Activated CD8-positive, alpha-beta T cell treated with anti-CD3 and anti-CD28 coated beads for 36 hours (primary cell): Measurements from ENCODE around the gene CSNK2A2. TPM values are rescaled to one million over a fixed set of nuclear protein-coding genes. Genes with fewer than 3 reads are reported as not detected.

ENCODE experiments used
- ATAC-seq: fragments of 200-7000 bp; cut with Tn5 transposase; one replicate; pipeline ENCODE4 v1.10.0; 2021; ENCODE audit warnings: mild to moderate bottlenecking, moderate library complexity
- CTCF ChIA-PET: fragments of 350-600 bp; sonication (Branson Sonifier 250); formaldehyde crosslinking; loops from one replicate; lab custom pipeline; 2021; ENCODE audit warnings: antibody characterized with exemption; lab: Charles Lee
- POLR2A ChIA-PET: fragments of 350-600 bp; sonication (Branson Sonifier 250); formaldehyde crosslinking; loops from one replicate; lab custom pipeline; 2021; ENCODE audit warnings: antibody characterized with exemption; lab: Charles Lee
- DNase-seq: peaks from one replicate; pipeline ENCODE4 v3.0.0-alpha.2; 2020
- H3K27ac Mint-ChIP-seq: one replicate; pipeline ENCODE4 v1.8.0; 2021; ENCODE audit warnings: mild to moderate bottlenecking, mixed read lengths
- H3K27me3 Mint-ChIP-seq: one replicate; pipeline ENCODE4 v1.8.0; 2021; ENCODE audit warnings: mixed read lengths
- H3K36me3 Mint-ChIP-seq: one replicate; pipeline ENCODE4 v1.8.0; 2021; ENCODE audit warnings: low read depth, mixed read lengths
- H3K4me1 Mint-ChIP-seq: one replicate; pipeline ENCODE4 v1.8.0; 2021; ENCODE audit warnings: low read depth, mixed read lengths
- H3K4me3 Mint-ChIP-seq: one replicate; pipeline ENCODE4 v1.8.0; 2021; ENCODE audit warnings: mild to moderate bottlenecking, moderate library complexity, mixed read lengths
- H3K9me3 Mint-ChIP-seq: one replicate; pipeline ENCODE4 v1.8.0; 2021; ENCODE audit warnings: mixed read lengths
- intact Hi-C: fragments of 100-400 bp; cut with micrococcal nuclease; formaldehyde crosslinking; loops from one replicate; pipeline ENCODE4 v1.10.0; 2022
- total RNA-seq, 2 experiments: library from RNA; stranded (reverse); gene quantifications; one replicate each; pipeline ENCODE4 v1.2.3, GENCODE V29; 2021
- TF ChIP-seq, protein P1 (sequence below): fragments of 200-600 bp; IDR thresholded peaks from one replicate; pipeline ENCODE4 v1.8.0; 2022; ENCODE audit warnings: antibody characterized with exemption, mild to moderate bottlenecking

CSNK2A2 gene
- total RNA-seq, 2 experiments from 2014 or later = 97.5 to 99.0 TPM

DNA sequence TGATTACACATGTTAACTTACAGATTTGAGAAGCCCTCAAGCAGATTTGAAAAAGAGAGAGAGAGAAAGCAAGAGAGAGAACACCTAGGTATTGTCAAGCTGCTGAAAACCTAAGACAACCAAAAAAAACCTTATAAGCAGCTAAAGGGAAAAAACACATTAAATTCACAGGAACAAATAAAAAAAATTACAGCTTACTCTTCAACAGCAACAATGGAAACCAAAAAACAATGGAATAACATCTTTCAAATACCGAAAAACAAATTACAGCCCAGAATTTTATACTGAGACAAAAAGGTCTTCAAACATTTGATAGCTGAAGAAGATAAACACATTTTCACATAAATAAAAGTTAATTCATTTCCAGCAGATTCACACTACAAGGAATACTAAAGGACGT lies 60.3 kb downstream of the CSNK2A2 start:
- TF ChIP-seq, protein P1, sequence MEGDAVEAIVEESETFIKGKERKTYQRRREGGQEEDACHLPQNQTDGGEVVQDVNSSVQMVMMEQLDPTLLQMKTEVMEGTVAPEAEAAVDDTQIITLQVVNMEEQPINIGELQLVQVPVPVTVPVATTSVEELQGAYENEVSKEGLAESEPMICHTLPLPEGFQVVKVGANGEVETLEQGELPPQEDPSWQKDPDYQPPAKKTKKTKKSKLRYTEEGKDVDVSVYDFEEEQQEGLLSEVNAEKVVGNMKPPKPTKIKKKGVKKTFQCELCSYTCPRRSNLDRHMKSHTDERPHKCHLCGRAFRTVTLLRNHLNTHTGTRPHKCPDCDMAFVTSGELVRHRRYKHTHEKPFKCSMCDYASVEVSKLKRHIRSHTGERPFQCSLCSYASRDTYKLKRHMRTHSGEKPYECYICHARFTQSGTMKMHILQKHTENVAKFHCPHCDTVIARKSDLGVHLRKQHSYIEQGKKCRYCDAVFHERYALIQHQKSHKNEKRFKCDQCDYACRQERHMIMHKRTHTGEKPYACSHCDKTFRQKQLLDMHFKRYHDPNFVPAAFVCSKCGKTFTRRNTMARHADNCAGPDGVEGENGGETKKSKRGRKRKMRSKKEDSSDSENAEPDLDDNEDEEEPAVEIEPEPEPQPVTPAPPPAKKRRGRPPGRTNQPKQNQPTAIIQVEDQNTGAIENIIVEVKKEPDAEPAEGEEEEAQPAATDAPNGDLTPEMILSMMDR = no peak
- Mint-ChIP-seq H3K4me3 (no peak overlapping the region), H3K27ac (no peak overlapping the region), H3K36me3 (peaks cover 26% of the 10 kb centered on the region), H3K4me1 (no peaks in the 10 kb centered on the region), H3K27me3 (no peaks in the 10 kb centered on the region), H3K9me3 (peaks cover 15% of the 10 kb centered on the region)
- ChIA-PET CTCF (no interaction called here), POLR2A (no interaction called here)
- DNase-seq = no peak
- intact Hi-C loops = no loop called here
- no peak for ATAC-seq

DNA sequence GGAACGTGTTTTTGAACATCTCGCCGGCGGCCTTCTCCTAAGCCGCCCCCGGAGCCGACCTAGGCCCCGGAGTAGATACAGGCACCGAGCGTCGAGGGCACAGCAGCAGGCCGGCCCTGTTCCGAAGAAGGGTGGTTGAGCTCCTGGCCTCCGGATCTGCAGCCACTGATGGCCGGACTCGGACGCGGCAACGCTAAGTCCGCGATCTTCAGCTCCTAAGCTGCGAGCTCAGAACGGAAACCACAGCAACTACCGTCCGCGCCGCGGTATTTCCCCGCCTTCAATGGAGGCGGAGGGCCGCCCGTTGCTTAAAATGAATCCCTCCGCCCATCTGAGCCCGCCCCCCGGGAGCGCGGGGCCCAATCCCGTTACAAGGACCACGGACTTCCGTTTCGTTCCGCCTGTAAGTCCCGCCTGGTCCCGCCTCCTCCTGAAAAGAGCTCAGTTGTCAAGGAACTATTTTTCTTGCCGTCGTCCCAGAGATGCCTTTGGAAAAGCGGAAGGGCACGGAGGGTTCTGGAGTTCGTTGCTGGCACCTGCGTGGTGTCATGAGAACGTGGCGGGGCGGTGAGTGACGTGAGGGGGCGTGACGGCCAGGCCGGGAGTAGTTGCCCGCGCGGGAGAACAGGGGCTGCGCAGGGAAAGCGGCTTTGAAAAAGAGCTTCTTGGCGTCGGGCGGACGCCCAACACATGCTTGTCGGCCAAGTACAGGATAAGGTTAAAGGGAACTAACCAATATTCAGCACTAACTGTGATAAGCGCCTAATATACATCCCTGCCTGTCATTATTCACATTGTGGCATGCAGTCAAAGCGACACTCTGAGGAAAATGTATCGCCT lies 68.6 kb downstream of the CSNK2A2 start, which contains the start of gene CFAP20:
CFAP20 (minus strand) TSS at position 285 of the 840 bp plus-strand sequence; CDS start at position 19, 266 bp downstream.
- no peaks in the 10 kb centered on the region for H3K27me3 Mint-ChIP-seq
- ATAC-seq = peak; percentile 96
- intact Hi-C loops = loop anchor here (5.0 kb wide), 1 partner anchor 107 kb away; no protein-coding TSS in a partner anchor
- ChIA-PET CTCF (interaction anchor here (0.6 to 3.4 kb wide), 11 partner anchors 8 to 146 kb away, joined by 3 to 16 read pairs (median 5); partner anchors contain the start of genes MMP15 and USB1), POLR2A (interaction anchor here (0.6 to 2.3 kb wide), 8 partner anchors 12 to 1932 kb away, joined by 3 to 10 read pairs (median 3); partner anchors contain the start of gene USB1)
- TF ChIP-seq, protein P1 = no peak
- peaks cover 4% of the 10 kb centered on the region for H3K9me3 Mint-ChIP-seq
- peak; percentile 99 for DNase-seq
- H3K27ac Mint-ChIP-seq = peak within 1 kb of the TSS; percentile 96
- peak within 1 kb of the TSS; percentile 90 for H3K4me3 Mint-ChIP-seq
- H3K4me1 Mint-ChIP-seq = peaks cover 39% of the 10 kb centered on the region
- H3K36me3 Mint-ChIP-seq = peaks cover 9% of the 10 kb centered on the region

DNA sequence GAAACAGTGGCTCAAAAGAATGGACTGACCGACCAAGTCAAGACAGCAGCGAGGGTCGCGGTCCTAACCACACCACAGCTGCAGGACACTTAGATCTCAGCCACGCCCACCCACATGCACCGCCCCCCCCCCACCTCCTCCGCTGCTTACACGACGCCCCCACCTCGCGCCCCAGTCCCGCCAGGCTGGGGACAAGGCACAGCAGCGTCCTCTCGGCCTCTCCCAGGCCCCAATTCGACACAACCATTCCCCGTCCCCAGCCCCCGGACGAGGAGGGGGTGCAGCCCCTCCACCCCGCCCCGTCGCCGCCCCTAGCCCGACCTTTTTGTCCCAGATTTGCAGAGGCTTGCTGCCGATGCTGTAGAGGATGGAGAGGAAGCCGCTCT lies 69.2 kb downstream of the CSNK2A2 start:
- Mint-ChIP-seq H3K4me1 (peaks cover 45% of the 10 kb centered on the region), H3K4me3 (peak overlapping the region; percentile 90), H3K36me3 (peaks cover 9% of the 10 kb centered on the region), H3K9me3 (peaks cover 4% of the 10 kb centered on the region), H3K27me3 (no peaks in the 10 kb centered on the region), H3K27ac (peak overlapping the region; percentile 96)
- TF ChIP-seq, protein P1 = no peak
- intact Hi-C loops = loop anchor here (5.0 kb wide), 1 partner anchor 106 kb away; no protein-coding TSS in a partner anchor
- CTCF ChIA-PET = interaction anchor here (0.7 to 3.4 kb wide), 8 partner anchors 8 to 129 kb away, joined by 3 to 16 read pairs (median 7); partner anchors contain the start of genes MMP15 and USB1
- DNase-seq (peak; percentile 31), ATAC-seq (peak; percentile 2)
- POLR2A ChIA-PET = interaction anchor here (1.0 to 2.3 kb wide), 5 partner anchors 12 to 394 kb away, joined by 3 to 10 read pairs (median 4); no protein-coding TSS in a partner anchor

DNA sequence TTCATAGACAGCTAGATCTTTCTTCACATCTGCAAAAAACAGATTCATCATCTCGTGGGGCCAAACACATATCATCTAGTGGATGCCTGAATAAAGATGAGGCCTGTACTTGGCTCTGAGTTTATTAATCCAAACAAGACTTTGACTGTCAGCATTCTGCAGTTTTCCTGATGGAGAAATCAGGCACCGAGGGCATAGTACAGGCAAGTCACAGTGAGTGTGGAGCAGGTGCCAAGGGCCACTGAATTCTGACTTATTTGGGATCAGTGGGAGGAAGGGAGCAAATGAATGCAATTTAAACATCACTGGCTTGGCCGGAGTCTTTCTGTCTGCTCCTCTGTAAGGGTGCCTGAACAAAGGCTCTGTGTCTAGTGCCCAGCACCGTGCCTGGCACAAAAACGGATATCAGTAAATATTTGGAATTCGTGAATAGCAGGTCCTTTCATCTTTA lies 69.7 kb downstream of the CSNK2A2 start:
- peaks cover 47% of the 10 kb centered on the region for H3K4me1 Mint-ChIP-seq
- ATAC-seq (no peak), DNase-seq (no peak)
- intact Hi-C loops = loop anchor here (5.0 kb wide), 1 partner anchor 106 kb away; no protein-coding TSS in a partner anchor
- peaks cover 9% of the 10 kb centered on the region for H3K36me3 Mint-ChIP-seq
- no peaks in the 10 kb centered on the region for H3K27me3 Mint-ChIP-seq
- peak overlapping the region; percentile 90 for H3K4me3 Mint-ChIP-seq
- POLR2A ChIA-PET = interaction anchor here (1.2 to 2.4 kb wide), 3 partner anchors 11 to 102 kb away, joined by 3 to 7 read pairs (median 4); no protein-coding TSS in a partner anchor
- H3K27ac Mint-ChIP-seq = peak overlapping the region; percentile 96
- CTCF ChIA-PET = interaction anchor here (1.0 to 2.7 kb wide), 6 partner anchors 54 to 178 kb away, joined by 3 to 16 read pairs (median 4); partner anchors contain the start of gene MMP15
- H3K9me3 Mint-ChIP-seq = peaks cover 4% of the 10 kb centered on the region
- TF ChIP-seq, protein P1 = no peak
